GM12864 (cell line): ENCODE measurements around the gene TAS2R16.

Source experiments
- DNase-seq: peaks from one replicate; pipeline ENCODE4 v3.0.0-alpha.2; 2011; ENCODE audit warnings: low read depth
- H3K4me3 ChIP-seq: 2 replicates; pipeline ENCODE4 v1.5.1; 2011; ENCODE audit warnings: mild to moderate bottlenecking, low read depth, low read length, control low read depth
- CTCF ChIP-seq: IDR thresholded peaks from 2 replicates; pipeline ENCODE4 v1.5.1; 2011; ENCODE audit warnings: low read depth, mild to moderate bottlenecking, moderate library complexity, low read length, control low read depth, inconsistent platforms; ENCODE audit errors: missing control alignments

Gene TAS2R16

GRCh38 chr7:122995600-122995999 lies at the start of gene TAS2R16:
TSS of gene TAS2R16 (minus strand) at chr7:122995700. CDS start at chr7:122995634, 66 bp downstream.
- no peak for DNase-seq
- TF ChIP-seq CTCF: no peak
- no peak within 1 kb of the TSS for H3K4me3 ChIP-seq

GRCh38 chr7:123043642-123044041 lies 48.1 kb upstream of the TAS2R16 start:
- no peak overlapping the region for H3K4me3 ChIP-seq
- TF ChIP-seq CTCF: no peak
- DNase-seq: no peak

- no peak for TF ChIP-seq CTCF
- no peak for DNase-seq
Observed at GRCh38 chr7:123041101-123041500, 45.6 kb upstream of the TAS2R16 start.

GRCh38 chr7:123039269-123039668 lies 43.8 kb upstream of the TAS2R16 start:
- no peak overlapping the region for H3K4me3 ChIP-seq
- DNase-seq: no peak
- no peak for TF ChIP-seq CTCF

More at GRCh38 chr7:123041101-123041500, 45.6 kb upstream of the TAS2R16 start:
- H3K4me3 ChIP-seq: no peak overlapping the region

- DNase-seq: no peak
- no peak overlapping the region for H3K4me3 ChIP-seq
- no peak for TF ChIP-seq CTCF
Observed at GRCh38 chr7:123034106-123034505, 38.6 kb upstream of the TAS2R16 start.

- no peak overlapping the region for H3K4me3 ChIP-seq
- DNase-seq: no peak
- no peak for TF ChIP-seq CTCF
Observed at GRCh38 chr7:123030631-123031030, 35.1 kb upstream of the TAS2R16 start.

- H3K4me3 ChIP-seq: no peak overlapping the region
- no peak for TF ChIP-seq CTCF
- DNase-seq: no peak
Observed at GRCh38 chr7:123028339-123028738, 32.8 kb upstream of the TAS2R16 start.
